ENCODE data around the gene UVRAG.

UVRAG gene

DNA sequence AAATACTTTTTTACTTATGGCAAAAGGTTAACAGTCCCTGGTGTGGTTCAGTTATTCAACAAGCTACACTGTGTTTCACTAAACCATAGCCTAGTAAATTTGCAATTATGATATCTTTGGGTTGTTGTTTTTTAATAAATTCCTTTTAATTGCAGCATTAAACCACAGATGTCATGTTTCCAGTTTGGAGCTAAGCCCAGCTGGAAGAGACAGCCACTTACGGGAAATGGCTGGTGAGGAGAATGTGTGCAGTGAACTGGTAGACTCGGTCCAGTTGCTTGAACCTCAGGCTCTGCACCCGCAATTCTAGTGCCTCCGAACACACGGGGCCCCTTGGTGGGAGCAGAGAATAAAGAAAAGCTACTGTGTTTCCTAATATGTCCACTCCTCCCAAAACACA, 320.5 kb downstream of the UVRAG start:
- Histone ChIP-seq H3K36me3 (replicated peaks) (no peaks in the 10 kb centered on the region), H3K4me3 (ENCODE audit: low read depth, low read length) (no peak overlapping the region), H3K27me3 (replicated peaks) (no peaks in the 10 kb centered on the region), H3K27ac (no peak overlapping the region)
- no peak for DNase-seq
- TF ChIP-seq, protein P1, sequence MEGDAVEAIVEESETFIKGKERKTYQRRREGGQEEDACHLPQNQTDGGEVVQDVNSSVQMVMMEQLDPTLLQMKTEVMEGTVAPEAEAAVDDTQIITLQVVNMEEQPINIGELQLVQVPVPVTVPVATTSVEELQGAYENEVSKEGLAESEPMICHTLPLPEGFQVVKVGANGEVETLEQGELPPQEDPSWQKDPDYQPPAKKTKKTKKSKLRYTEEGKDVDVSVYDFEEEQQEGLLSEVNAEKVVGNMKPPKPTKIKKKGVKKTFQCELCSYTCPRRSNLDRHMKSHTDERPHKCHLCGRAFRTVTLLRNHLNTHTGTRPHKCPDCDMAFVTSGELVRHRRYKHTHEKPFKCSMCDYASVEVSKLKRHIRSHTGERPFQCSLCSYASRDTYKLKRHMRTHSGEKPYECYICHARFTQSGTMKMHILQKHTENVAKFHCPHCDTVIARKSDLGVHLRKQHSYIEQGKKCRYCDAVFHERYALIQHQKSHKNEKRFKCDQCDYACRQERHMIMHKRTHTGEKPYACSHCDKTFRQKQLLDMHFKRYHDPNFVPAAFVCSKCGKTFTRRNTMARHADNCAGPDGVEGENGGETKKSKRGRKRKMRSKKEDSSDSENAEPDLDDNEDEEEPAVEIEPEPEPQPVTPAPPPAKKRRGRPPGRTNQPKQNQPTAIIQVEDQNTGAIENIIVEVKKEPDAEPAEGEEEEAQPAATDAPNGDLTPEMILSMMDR (IDR thresholded peaks at IDR 0.05; ENCODE audit: low read depth, low read length, missing control alignments): no peak
- in situ Hi-C loops (cut with HindIII; ENCODE audit: low pct_ligation_motif_present, low sequenced_read_pairs): no loop called here

DNA sequence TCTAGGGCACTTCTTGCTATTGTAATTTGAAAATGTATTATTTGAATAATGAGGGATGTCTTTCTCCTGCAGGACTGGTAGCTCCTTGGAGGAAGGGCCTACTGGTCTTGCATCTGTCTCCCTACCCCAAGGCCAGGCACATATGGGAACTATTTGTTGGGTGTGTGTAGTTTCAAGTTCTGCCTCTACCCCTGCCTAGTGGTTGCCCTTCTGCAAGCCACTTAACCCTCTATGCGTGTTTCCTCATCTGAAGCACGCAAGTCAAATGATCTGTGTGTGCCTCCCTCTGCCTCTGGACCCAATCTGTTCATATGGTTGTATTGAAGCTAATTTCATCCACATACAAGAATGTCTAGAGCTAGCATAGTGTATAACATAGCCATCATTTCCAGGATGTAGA, 324.3 kb downstream of the UVRAG start:
- in situ Hi-C loops (cut with HindIII; ENCODE audit: low pct_ligation_motif_present, low sequenced_read_pairs): no loop called here
- Histone ChIP-seq H3K36me3 (replicated peaks) (no peaks in the 10 kb centered on the region), H3K4me3 (ENCODE audit: low read depth, low read length) (no peak overlapping the region), H3K27ac (no peak overlapping the region), H3K27me3 (replicated peaks) (no peaks in the 10 kb centered on the region)
- DNase-seq: no peak
- TF ChIP-seq, protein P1 (IDR thresholded peaks at IDR 0.05; ENCODE audit: low read depth, low read length, missing control alignments): no peak

DNA sequence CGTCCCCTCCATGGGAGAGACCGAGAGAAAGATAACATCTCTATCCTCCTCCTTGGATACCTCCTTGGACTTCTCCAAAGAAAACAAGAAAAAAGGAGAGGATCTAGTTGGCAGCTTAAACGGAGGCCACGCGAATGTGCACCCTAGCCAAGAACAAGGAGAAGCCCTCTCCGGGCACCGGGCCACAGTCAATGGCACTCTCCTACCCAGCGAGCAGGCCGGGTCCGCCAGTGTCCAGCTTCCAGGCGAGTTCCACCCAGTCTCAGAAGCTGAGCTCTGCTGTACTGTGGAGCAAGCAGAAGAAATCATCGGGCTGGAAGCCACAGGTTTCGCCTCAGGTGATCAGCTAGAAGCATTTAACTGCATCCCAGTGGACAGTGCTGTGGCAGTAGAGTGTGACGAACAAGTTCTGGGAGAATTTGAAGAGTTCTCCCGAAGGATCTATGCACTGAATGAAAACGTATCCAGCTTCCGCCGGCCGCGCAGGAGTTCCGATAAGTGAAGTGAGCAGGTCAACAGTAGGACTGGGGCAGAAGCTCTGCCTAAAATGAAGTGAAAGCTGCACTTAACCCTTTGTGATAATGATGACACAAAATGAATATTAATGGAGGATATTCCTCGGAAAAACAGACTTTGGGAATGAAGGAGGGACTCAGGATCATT, 326.0 kb downstream of the UVRAG start:
- Histone ChIP-seq H3K36me3 (replicated peaks) (no peaks in the 10 kb centered on the region), H3K27ac (no peak overlapping the region), H3K4me3 (ENCODE audit: low read depth, low read length) (no peak overlapping the region), H3K27me3 (replicated peaks) (no peaks in the 10 kb centered on the region)
- no peak for DNase-seq
- TF ChIP-seq, protein P1 (IDR thresholded peaks at IDR 0.05; ENCODE audit: low read depth, low read length, missing control alignments): no peak
- in situ Hi-C loops (cut with HindIII; ENCODE audit: low pct_ligation_motif_present, low sequenced_read_pairs): no loop called here

DNA sequence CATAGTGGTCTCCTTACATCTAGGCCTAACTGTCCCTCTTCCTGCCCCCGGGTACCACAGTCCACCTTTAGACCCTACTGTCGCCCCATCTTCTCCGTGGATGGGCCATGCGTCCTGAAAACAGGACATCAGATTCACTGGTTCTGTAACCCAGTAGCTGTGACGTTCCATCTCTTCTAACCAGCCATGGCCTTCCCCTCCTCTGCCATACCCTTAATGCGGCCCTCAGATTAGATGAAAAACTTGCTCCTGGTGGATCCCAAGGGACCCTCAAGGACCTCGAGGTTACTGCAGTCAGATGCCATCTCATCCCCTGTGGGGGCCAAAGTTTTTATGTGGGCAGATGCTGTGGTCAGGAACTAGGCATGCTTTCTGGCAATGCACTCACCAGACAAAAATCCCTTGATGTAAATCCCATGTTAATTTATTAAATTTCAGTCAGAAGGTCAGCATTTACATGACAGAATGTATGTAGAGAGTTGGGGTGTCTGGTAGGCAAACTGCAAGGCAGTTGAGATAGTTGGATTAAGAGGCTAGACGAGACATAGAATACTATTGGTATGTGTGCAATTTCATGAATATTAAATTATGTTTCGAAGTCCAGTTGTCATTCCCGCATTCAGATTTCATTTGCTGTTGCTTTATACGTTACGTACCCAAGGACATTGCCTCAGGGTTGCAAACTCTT, 327.0 kb downstream of the UVRAG start:
- in situ Hi-C loops (cut with HindIII; ENCODE audit: low pct_ligation_motif_present, low sequenced_read_pairs): no loop called here
- Histone ChIP-seq H3K4me3 (ENCODE audit: low read depth, low read length) (no peak overlapping the region), H3K27ac (no peak overlapping the region), H3K27me3 (replicated peaks) (no peaks in the 10 kb centered on the region), H3K36me3 (replicated peaks) (no peaks in the 10 kb centered on the region)
- no peak for DNase-seq
- TF ChIP-seq, protein P1 (IDR thresholded peaks at IDR 0.05; ENCODE audit: low read depth, low read length, missing control alignments): no peak

DNA sequence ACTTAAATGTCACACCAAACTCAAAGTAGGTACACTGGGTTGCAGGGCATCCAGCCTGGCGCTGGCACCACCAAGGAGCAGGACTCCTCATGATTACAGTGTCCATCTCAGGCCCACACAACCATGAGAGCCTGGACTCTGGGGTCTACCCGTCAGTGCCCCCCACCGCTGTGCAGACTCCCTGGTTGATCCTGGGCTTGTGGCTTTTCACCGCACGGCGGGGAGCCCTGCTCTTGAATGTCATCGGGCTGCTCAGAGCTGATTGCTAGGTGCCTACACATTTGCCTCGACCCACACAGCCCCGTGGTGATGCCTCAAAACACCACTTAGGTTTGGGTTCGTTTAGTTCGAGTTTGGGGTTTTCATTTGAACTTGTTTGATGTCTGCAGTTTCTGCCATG, 328.3 kb downstream of the UVRAG start:
- TF ChIP-seq, protein P1 (IDR thresholded peaks at IDR 0.05; ENCODE audit: low read depth, low read length, missing control alignments): no peak
- no peak overlapping the region for H3K4me3 ChIP-seq (ENCODE audit: low read depth, low read length)

More for the DNA sequence above, 328.3 kb downstream of the UVRAG start:
- in situ Hi-C loops (cut with HindIII; ENCODE audit: low pct_ligation_motif_present, low sequenced_read_pairs): no loop called here
- no peak for DNase-seq
- no peaks in the 10 kb centered on the region for H3K27me3 ChIP-seq (replicated peaks)
- H3K27ac ChIP-seq: no peak overlapping the region
- no peaks in the 10 kb centered on the region for H3K36me3 ChIP-seq (replicated peaks)

Measured in brain microvascular endothelial cell (primary cell).